DMS53 treated with DMSO at 0.1 percent for 48 hours (cell line): Measurements from ENCODE around the gene GALK2.

Source experiments
- DNase-seq: peaks from one replicate; lab custom pipeline; 2025; ENCODE audit not compliant: unreplicated experiment; lab: John Stamatoyannopoulos, UW

The GALK2 gene

GRCh38 chr15:49169880-49170597 lies at the start of gene GALK2:
TSS of gene GALK2 (plus strand) at chr15:49170247. CDS start at chr15:49170323, 76 bp downstream.
- DNase-seq: peak; percentile 89

GRCh38 chr15:49120832-49121231 lies 49.2 kb upstream of the GALK2 start:
- DNase-seq: no peak

- DNase-seq: no peak
These were observed 48.1 kb upstream of the GALK2 start for GRCh38 chr15:49121901-49122300.

GRCh38 chr15:49122541-49123062 lies 47.4 kb upstream of the GALK2 start:
- DNase-seq: no peak

- DNase-seq: no peak
These were observed 45.7 kb upstream of the GALK2 start for GRCh38 chr15:49124371-49124770.

- DNase-seq: no peak
These were observed 38.6 kb upstream of the GALK2 start for GRCh38 chr15:49131403-49131802.

GRCh38 chr15:49134683-49135341 lies 35.2 kb upstream of the GALK2 start:
- DNase-seq: no peak

- DNase-seq: no peak
These were observed 34.6 kb upstream of the GALK2 start for GRCh38 chr15:49135342-49135857.

- DNase-seq: no peak
These were observed 34.1 kb upstream of the GALK2 start for GRCh38 chr15:49135911-49136310.

- DNase-seq: no peak
These were observed 32.2 kb upstream of the GALK2 start for GRCh38 chr15:49137861-49138260.

GRCh38 chr15:49145651-49146609 lies 24.1 kb upstream of the GALK2 start:
- DNase-seq: peak; percentile 4

GRCh38 chr15:49148298-49148697 lies 21.7 kb upstream of the GALK2 start:
- DNase-seq: no peak

- no peak for DNase-seq
These were observed 21.3 kb upstream of the GALK2 start for GRCh38 chr15:49148727-49149126.

GRCh38 chr15:49151831-49152230 lies 18.2 kb upstream of the GALK2 start:
- DNase-seq: no peak

- no peak for DNase-seq
These were observed 17.3 kb upstream of the GALK2 start for GRCh38 chr15:49152552-49153312.

- DNase-seq: no peak
These were observed 15.7 kb upstream of the GALK2 start for GRCh38 chr15:49154359-49154758.

GRCh38 chr15:49154799-49155109 lies 15.3 kb upstream of the GALK2 start:
- DNase-seq: no peak

GRCh38 chr15:49155110-49155833 lies 14.8 kb upstream of the GALK2 start, which contains the start of gene COPS2:
TSS of gene COPS2 (minus strand) at chr15:49155599. CDS start at chr15:49155578, 21 bp downstream.
- DNase-seq: peak; percentile 90

- no peak for DNase-seq
These were observed 14.0 kb upstream of the GALK2 start for GRCh38 chr15:49155834-49156627.
